ENCODE results near the gene TIMM10B. TPM values are rescaled to one million over a fixed set of nuclear protein-coding genes. Genes with fewer than 3 reads are reported as not detected.

TIMM10B gene
- polyA plus RNA-seq, 1 donor from 2014 or later: 24.9 TPM

DNA sequence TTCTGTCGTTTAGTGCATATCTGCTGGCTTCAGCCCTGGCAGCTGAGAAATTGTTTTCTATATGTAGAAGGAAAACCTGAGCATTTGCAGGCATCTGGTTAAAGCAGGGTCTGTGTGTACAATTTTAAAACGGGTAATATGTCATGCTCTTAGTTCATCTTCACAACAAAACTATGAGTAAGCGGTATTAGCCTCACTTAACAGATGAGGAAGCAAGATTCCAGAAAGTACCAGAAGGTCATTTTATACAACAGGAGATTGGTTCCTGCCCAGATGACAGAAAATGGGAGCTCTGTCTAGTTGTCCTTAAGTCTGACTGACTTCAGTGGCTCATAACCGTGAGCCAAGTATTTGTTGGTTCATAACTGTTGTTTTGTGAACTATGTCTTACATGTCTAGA lies 1.1 kb downstream of the TIMM10B start:
- Histone ChIP-seq H3K9ac (ENCODE audit: low read length) (peak overlapping the region; percentile 74), H3K27ac (ENCODE audit: low read length) (peak overlapping the region; percentile 81)

GRCh38 chr11:6483015-6483414 lies 1.7 kb downstream of the TIMM10B start:
- no peaks in the 10 kb centered on the region for H4K20me1 ChIP-seq (ENCODE audit: insufficient read depth)
- no peak overlapping the region for H3K9ac ChIP-seq (ENCODE audit: low read length)
- no peaks in the 10 kb centered on the region for H3K9me2 ChIP-seq (ENCODE audit: insufficient read depth, low read length)
- no peaks in the 10 kb centered on the region for H3K9me3 ChIP-seq (ENCODE audit: low read length)
- H3K36me3 ChIP-seq (ENCODE audit: insufficient read depth, low read length): no peaks in the 10 kb centered on the region
- H3F3A ChIP-seq (ENCODE audit: insufficient read depth, low read length, poor library complexity, severe bottlenecking): no peaks in the 10 kb centered on the region
- H3K27me3 ChIP-seq (ENCODE audit: insufficient read depth, low read depth, low read length): no peaks in the 10 kb centered on the region
- H3K79me2 ChIP-seq (replicated peaks; ENCODE audit: insufficient read depth, low read length): peaks cover 26% of the 10 kb centered on the region
- H3K27ac ChIP-seq (ENCODE audit: low read length): no peak overlapping the region
- H2AFZ ChIP-seq (ENCODE audit: low read depth, low read length): no peak overlapping the region
- H3K4me2 ChIP-seq (ENCODE audit: low read length): no peak overlapping the region
- H3K4me3 ChIP-seq (ENCODE audit: low read length): peak overlapping the region; percentile 74
- TF ChIP-seq EP300 (conservative IDR thresholded peaks at IDR 0.05; ENCODE audit: poor library complexity, severe bottlenecking): no peak
- no peak for TF ChIP-seq TAF1 (IDR thresholded peaks at IDR 0.05; ENCODE audit: low read depth)
- TF ChIP-seq SMC3 (conservative IDR thresholded peaks at IDR 0.05; ENCODE audit: poor library complexity): no peak
- TF ChIP-seq REST (IDR thresholded peaks at IDR 0.05; ENCODE audit: borderline replicate concordance): no peak
- no peak for TF ChIP-seq RAD21 (conservative IDR thresholded peaks at IDR 0.05)
- TF ChIP-seq MXI1 (conservative IDR thresholded peaks at IDR 0.05; ENCODE audit: poor library complexity, severe bottlenecking): no peak
- TF ChIP-seq CTCF (IDR thresholded peaks at IDR 0.05; ENCODE audit: poor library complexity, severe bottlenecking): no peak

More for the DNA sequence above, 1.1 kb downstream of the TIMM10B start:
- no peaks in the 10 kb centered on the region for H3K36me3 ChIP-seq (ENCODE audit: insufficient read depth, low read length)
- H3F3A ChIP-seq (ENCODE audit: insufficient read depth, low read length, poor library complexity, severe bottlenecking): no peaks in the 10 kb centered on the region
- H4K20me1 ChIP-seq (ENCODE audit: insufficient read depth): no peaks in the 10 kb centered on the region
- no peak overlapping the region for H2AFZ ChIP-seq (ENCODE audit: low read depth, low read length)
- no peaks in the 10 kb centered on the region for H3K9me2 ChIP-seq (ENCODE audit: insufficient read depth, low read length)
- peak overlapping the region; percentile 90 for H3K4me2 ChIP-seq (ENCODE audit: low read length)
- TF ChIP-seq CTCF (IDR thresholded peaks at IDR 0.05; ENCODE audit: poor library complexity, severe bottlenecking) (no peak), EP300 (conservative IDR thresholded peaks at IDR 0.05; ENCODE audit: poor library complexity, severe bottlenecking) (no peak), POLR2AphosphoS5 (IDR thresholded peaks at IDR 0.05) (no peak), SMC3 (conservative IDR thresholded peaks at IDR 0.05; ENCODE audit: poor library complexity) (no peak), MXI1 (conservative IDR thresholded peaks at IDR 0.05; ENCODE audit: poor library complexity, severe bottlenecking) (no peak), EZH2 (IDR thresholded peaks at IDR 0.05; ENCODE audit: borderline replicate concordance, insufficient read depth, low read length, poor library complexity, severe bottlenecking) (no peak), REST (IDR thresholded peaks at IDR 0.05; ENCODE audit: borderline replicate concordance) (no peak), TAF1 (IDR thresholded peaks at IDR 0.05; ENCODE audit: low read depth) (no peak), RAD21 (conservative IDR thresholded peaks at IDR 0.05) (no peak)
- no peaks in the 10 kb centered on the region for H3K9me3 ChIP-seq (ENCODE audit: low read length)
- peak overlapping the region; percentile 74 for H3K4me3 ChIP-seq (ENCODE audit: low read length)
- H3K79me2 ChIP-seq (replicated peaks; ENCODE audit: insufficient read depth, low read length): peaks cover 26% of the 10 kb centered on the region
- no peaks in the 10 kb centered on the region for H3K27me3 ChIP-seq (ENCODE audit: insufficient read depth, low read depth, low read length)

Data from neural cell (in vitro differentiated cells).